ENCODE measurements around the gene CAMTA1.

The CAMTA1 gene

GRCh38 chr1:7105269-7105668 lies 320.0 kb downstream of the CAMTA1 start:
- no peak for ATAC-seq
- no peak for TF ChIP-seq BACH2 (CRISPR knock-in tag; IDR thresholded peaks at IDR 0.05; ENCODE audit: borderline replicate concordance)
- no peak for TF ChIP-seq ESRRG (CRISPR knock-in tag; IDR thresholded peaks at IDR 0.05)
- no peak for TF ChIP-seq TOX (CRISPR knock-in tag; IDR thresholded peaks at IDR 0.05; ENCODE audit: borderline replicate concordance)
- TF ChIP-seq ZFP3 (CRISPR knock-in tag; IDR thresholded peaks at IDR 0.05): no peak

- no peak for ATAC-seq
These were observed 321.3 kb downstream of the CAMTA1 start for GRCh38 chr1:7106442-7107108.

GRCh38 chr1:7107109-7107830 lies 322.0 kb downstream of the CAMTA1 start:
- ATAC-seq: no peak
- TF ChIP-seq TSHZ2 (CRISPR knock-in tag; IDR thresholded peaks at IDR 0.05) (no peak), ARNTL (CRISPR knock-in tag; IDR thresholded peaks at IDR 0.05; ENCODE audit: borderline replicate concordance, low read depth) (no peak), ZC3H10 (CRISPR knock-in tag; IDR thresholded peaks at IDR 0.05) (no peak), BACH2 (CRISPR knock-in tag; IDR thresholded peaks at IDR 0.05; ENCODE audit: borderline replicate concordance) (no peak), ZNF8 (CRISPR knock-in tag; IDR thresholded peaks at IDR 0.05) (no peak), ZNF70 (CRISPR knock-in tag; IDR thresholded peaks at IDR 0.05) (no peak), POU6F1 (CRISPR knock-in tag; IDR thresholded peaks at IDR 0.05; ENCODE audit: borderline replicate concordance, low read depth) (no peak)

More at GRCh38 chr1:7106442-7107108, 321.3 kb downstream of the CAMTA1 start:
- TF ChIP-seq TOX (CRISPR knock-in tag; IDR thresholded peaks at IDR 0.05; ENCODE audit: borderline replicate concordance) (no peak), PATZ1 (CRISPR knock-in tag; IDR thresholded peaks at IDR 0.05; ENCODE audit: borderline replicate concordance) (no peak), CREB5 (CRISPR knock-in tag; IDR thresholded peaks at IDR 0.05; ENCODE audit: low read depth) (no peak), CSDC2 (CRISPR knock-in tag; IDR thresholded peaks at IDR 0.05) (no peak), RARB (CRISPR knock-in tag; IDR thresholded peaks at IDR 0.05) (no peak), ZFP3 (CRISPR knock-in tag; IDR thresholded peaks at IDR 0.05) (no peak), ESRRG (CRISPR knock-in tag; IDR thresholded peaks at IDR 0.05) (no peak), POU6F1 (CRISPR knock-in tag; IDR thresholded peaks at IDR 0.05; ENCODE audit: borderline replicate concordance, low read depth) (no peak), ZNF70 (CRISPR knock-in tag; IDR thresholded peaks at IDR 0.05) (no peak), BACH2 (CRISPR knock-in tag; IDR thresholded peaks at IDR 0.05; ENCODE audit: borderline replicate concordance) (no peak), PPARA (CRISPR knock-in tag; IDR thresholded peaks at IDR 0.05; ENCODE audit: borderline replicate concordance) (no peak), SNAI2 (CRISPR knock-in tag; IDR thresholded peaks at IDR 0.05) (no peak), ZC3H10 (CRISPR knock-in tag; IDR thresholded peaks at IDR 0.05) (no peak), TCF4 (CRISPR knock-in tag; IDR thresholded peaks at IDR 0.05; ENCODE audit: borderline replicate concordance) (no peak), CSRNP3 (CRISPR knock-in tag; IDR thresholded peaks at IDR 0.05) (no peak), ZFP30 (CRISPR knock-in tag; IDR thresholded peaks at IDR 0.05) (no peak), GLIS3 (CRISPR knock-in tag; IDR thresholded peaks at IDR 0.05) (no peak), OSR1 (CRISPR knock-in tag; IDR thresholded peaks at IDR 0.05) (no peak)
